ENCODE measurements around the gene KCNA10.

The KCNA10 gene

GRCh38 chr1:110478886-110479285, 40.1 kb downstream of the KCNA10 start:
- no peak for DNase-seq (ENCODE audit: low spot score)
- peak; percentile 35 for FAIRE-seq

- FAIRE-seq (no peak), DNase-seq (ENCODE audit: low spot score) (no peak)
Measured at GRCh38 chr1:110477967-110478640, 40.9 kb downstream of the KCNA10 start.

GRCh38 chr1:110477445-110477957, 41.5 kb downstream of the KCNA10 start:
- FAIRE-seq: no peak
- DNase-seq (ENCODE audit: low spot score): peak; percentile 79

- no peak for FAIRE-seq
- peak; percentile 65 for DNase-seq (ENCODE audit: low spot score)
Measured at GRCh38 chr1:110477041-110477440, 41.9 kb downstream of the KCNA10 start.

- DNase-seq (ENCODE audit: low spot score) (no peak), FAIRE-seq (no peak)
Measured at GRCh38 chr1:110476028-110476765, 42.8 kb downstream of the KCNA10 start.

GRCh38 chr1:110475362-110476027, 43.5 kb downstream of the KCNA10 start:
- FAIRE-seq (no peak), DNase-seq (ENCODE audit: low spot score) (no peak)

- DNase-seq (ENCODE audit: low spot score) (no peak), FAIRE-seq (no peak)
Measured at GRCh38 chr1:110474444-110474843, 44.5 kb downstream of the KCNA10 start.

GRCh38 chr1:110472546-110472945, 46.4 kb downstream of the KCNA10 start:
- no peak for FAIRE-seq
- DNase-seq (ENCODE audit: low spot score): no peak

GRCh38 chr1:110471131-110471530, 47.8 kb downstream of the KCNA10 start:
- DNase-seq (ENCODE audit: low spot score) (no peak), FAIRE-seq (no peak)
